Mesendoderm (in vitro differentiated cells): ENCODE results near the gene EVA1B.

ENCODE experiments used
- DNase-seq: peaks from one replicate; pipeline ENCODE4 v3.0.0; 2013
- H2AK5ac ChIP-seq: 2 replicates; pipeline ENCODE4 v1.6.1; 2013; ENCODE audit warnings: low read length, inconsistent platforms
- H2BK120ac ChIP-seq: 2 replicates; pipeline ENCODE4 v1.6.1; 2013; ENCODE audit warnings: low read depth, mild to moderate bottlenecking, low read length, moderate library complexity, mixed read lengths
- H2BK15ac ChIP-seq: replicated peaks from 2 replicates; pipeline ENCODE4 v1.6.1; 2013; ENCODE audit warnings: low read depth, mild to moderate bottlenecking, moderate library complexity
- H2BK5ac ChIP-seq: 2 replicates; pipeline ENCODE4 v1.6.1; 2013; ENCODE audit warnings: low read length, inconsistent platforms
- H3K18ac ChIP-seq: 2 replicates; pipeline ENCODE4 v1.6.1; 2013; ENCODE audit warnings: mild to moderate bottlenecking, low read length, mixed read lengths
- H3K23ac ChIP-seq: one replicate; pipeline ENCODE4 v1.6.1; 2013; ENCODE audit warnings: low read length
- H3K27ac ChIP-seq: 2 replicates; pipeline ENCODE4 v1.5.1; 2013; ENCODE audit warnings: low read depth, mild to moderate bottlenecking, inconsistent platforms, low read length, moderate library complexity
- H3K27me3 ChIP-seq: 2 replicates; pipeline ENCODE4 v1.6.1; 2013; ENCODE audit warnings: low read length, control low read depth, mild to moderate bottlenecking, inconsistent platforms; ENCODE audit not compliant: insufficient read depth, poor library complexity
- H3K36me3 ChIP-seq: 2 replicates; pipeline ENCODE4 v1.6.1; 2013; ENCODE audit warnings: low read length, inconsistent platforms; ENCODE audit not compliant: control insufficient read depth, insufficient read depth
- H3K4ac ChIP-seq: one replicate; pipeline ENCODE4 v1.6.1; 2013; ENCODE audit warnings: low read depth, mild to moderate bottlenecking, low read length, moderate library complexity
- H3K4me1 ChIP-seq: 2 replicates; pipeline ENCODE4 v1.6.1; 2013; ENCODE audit warnings: low read depth, low read length, inconsistent platforms; ENCODE audit not compliant: control insufficient read depth
- H3K4me2 ChIP-seq: 2 replicates; pipeline ENCODE4 v1.6.1; 2013; ENCODE audit warnings: low read length
- H3K4me3 ChIP-seq: 2 replicates; pipeline ENCODE4 v1.5.1; 2013; ENCODE audit warnings: mild to moderate bottlenecking, low read length
- H3K56ac ChIP-seq: one replicate; pipeline ENCODE4 v1.6.1; 2013; ENCODE audit warnings: low read length
- H3K79me1 ChIP-seq: 2 replicates; pipeline ENCODE4 v1.6.1; 2013; ENCODE audit warnings: low read length, inconsistent platforms
- H3K79me2 ChIP-seq: 2 replicates; pipeline ENCODE4 v1.6.1; 2013; ENCODE audit warnings: mild to moderate bottlenecking, low read length; ENCODE audit not compliant: control insufficient read depth, insufficient read depth
- H3K9ac ChIP-seq: 2 replicates; pipeline ENCODE4 v1.6.1; 2013; ENCODE audit warnings: low read length, inconsistent platforms
- H4K5ac ChIP-seq: one replicate; pipeline ENCODE4 v1.6.1; 2013; ENCODE audit warnings: low read length
- H4K8ac ChIP-seq: one replicate; pipeline ENCODE4 v1.6.1; 2013; ENCODE audit warnings: low read depth, mild to moderate bottlenecking, control low read depth, low read length, moderate library complexity
- WGBS: extraction: QIAGEN DNeasy Blood & Tissue Kit; methylation state at CpG from one replicate; pipeline ENCODE4 v1.1.7; 2013; ENCODE audit warnings: low lambda C conversion rate, missing lambda C conversion rate; ENCODE audit not compliant: insufficient coverage; ENCODE audit errors: extremely low coverage; 5-methylcytosine and 5-hydroxymethylcytosine counted together

Gene EVA1B

DNA sequence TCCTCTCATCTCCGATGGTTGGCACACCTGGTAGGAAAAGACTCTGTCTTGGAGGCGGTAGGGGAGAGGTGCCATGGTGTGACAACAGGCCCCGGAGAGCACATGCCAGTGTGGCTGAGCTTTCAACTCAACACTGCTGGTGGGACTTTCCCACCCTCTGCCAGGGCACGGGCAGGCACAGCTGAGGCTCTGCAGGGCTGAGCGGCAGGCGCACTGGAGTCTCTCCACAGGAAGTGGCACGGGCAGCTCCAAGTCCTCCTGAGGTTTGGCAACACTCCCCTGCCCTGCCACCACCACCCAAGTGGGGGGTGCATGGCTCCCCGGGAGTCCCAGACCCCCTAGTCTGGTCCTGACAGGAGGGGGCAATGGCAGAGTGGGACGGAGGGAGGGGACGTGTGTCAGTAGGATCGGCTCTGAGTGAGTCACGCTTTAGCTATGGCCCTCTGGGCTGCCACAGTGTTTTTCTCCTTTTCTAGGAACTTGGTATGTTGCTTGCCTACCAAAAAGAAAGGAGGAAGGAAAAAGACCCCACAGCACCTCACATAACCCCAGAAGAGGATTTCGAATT lies 27.3 kb upstream of the EVA1B start:
- H2BK15ac ChIP-seq, result no peak overlapping the region
- no peak overlapping the region for H3K4me3 ChIP-seq
- H3K18ac ChIP-seq, result no peak overlapping the region
- H3K4ac ChIP-seq, result no peak overlapping the region
- H3K36me3 ChIP-seq, result peaks cover 17% of the 10 kb centered on the region
- no peaks in the 10 kb centered on the region for H3K79me1 ChIP-seq
- no peak overlapping the region for H3K9ac ChIP-seq
- no peak overlapping the region for H2BK5ac ChIP-seq
- H4K5ac ChIP-seq, result no peak overlapping the region
- no peak overlapping the region for H3K4me2 ChIP-seq
- no peak overlapping the region for H4K8ac ChIP-seq
- H2AK5ac ChIP-seq, result no peak overlapping the region
- H2BK120ac ChIP-seq, result no peak overlapping the region
- no peaks in the 10 kb centered on the region for H3K4me1 ChIP-seq
- H3K23ac ChIP-seq, result no peak overlapping the region
- DNase-seq, result peak; percentile 35
- no CpG with 5 or more reads among the region's 13 CpGs for WGBS
- no peaks in the 10 kb centered on the region for H3K27me3 ChIP-seq
- no peak overlapping the region for H3K27ac ChIP-seq
- no peaks in the 10 kb centered on the region for H3K79me2 ChIP-seq
- no peak overlapping the region for H3K56ac ChIP-seq

DNA sequence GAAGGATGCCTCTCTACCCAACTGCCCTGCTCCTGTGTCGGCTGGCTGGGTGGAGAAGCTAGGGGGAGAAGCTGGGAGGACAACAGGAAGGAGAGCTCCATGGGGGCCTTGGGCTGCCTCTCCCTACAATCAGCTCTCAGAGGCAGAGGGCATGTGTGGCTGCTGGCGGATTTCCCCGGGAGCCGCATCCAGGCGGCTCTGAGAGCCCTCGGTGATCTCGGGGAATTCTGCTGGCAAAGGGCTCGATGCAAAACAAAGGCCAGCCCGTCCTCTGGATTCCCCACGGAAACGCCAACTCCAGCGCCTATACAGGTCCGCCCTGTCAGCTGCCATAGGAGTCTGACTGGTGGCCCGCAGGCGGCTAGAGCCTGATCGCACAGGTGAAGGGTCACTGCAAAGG lies 26.4 kb upstream of the EVA1B start:
- H3K56ac ChIP-seq, result no peak overlapping the region
- no peak overlapping the region for H3K18ac ChIP-seq
- H4K5ac ChIP-seq, result no peak overlapping the region
- no peak overlapping the region for H2AK5ac ChIP-seq
- H2BK5ac ChIP-seq, result no peak overlapping the region
- H2BK120ac ChIP-seq, result no peak overlapping the region
- no CpG with 5 or more reads among the region's 16 CpGs for WGBS
- H3K79me1 ChIP-seq, result no peaks in the 10 kb centered on the region
- no peak overlapping the region for H4K8ac ChIP-seq
- H3K4ac ChIP-seq, result no peak overlapping the region
- no peak overlapping the region for H3K27ac ChIP-seq
- no peak overlapping the region for H3K9ac ChIP-seq
- H3K23ac ChIP-seq, result no peak overlapping the region
- no peaks in the 10 kb centered on the region for H3K79me2 ChIP-seq
- peaks cover 16% of the 10 kb centered on the region for H3K36me3 ChIP-seq
- H2BK15ac ChIP-seq, result no peak overlapping the region
- no peak overlapping the region for H3K4me2 ChIP-seq
- DNase-seq, result no peak
- H3K27me3 ChIP-seq, result no peaks in the 10 kb centered on the region
- no peaks in the 10 kb centered on the region for H3K4me1 ChIP-seq
- H3K4me3 ChIP-seq, result no peak overlapping the region

DNA sequence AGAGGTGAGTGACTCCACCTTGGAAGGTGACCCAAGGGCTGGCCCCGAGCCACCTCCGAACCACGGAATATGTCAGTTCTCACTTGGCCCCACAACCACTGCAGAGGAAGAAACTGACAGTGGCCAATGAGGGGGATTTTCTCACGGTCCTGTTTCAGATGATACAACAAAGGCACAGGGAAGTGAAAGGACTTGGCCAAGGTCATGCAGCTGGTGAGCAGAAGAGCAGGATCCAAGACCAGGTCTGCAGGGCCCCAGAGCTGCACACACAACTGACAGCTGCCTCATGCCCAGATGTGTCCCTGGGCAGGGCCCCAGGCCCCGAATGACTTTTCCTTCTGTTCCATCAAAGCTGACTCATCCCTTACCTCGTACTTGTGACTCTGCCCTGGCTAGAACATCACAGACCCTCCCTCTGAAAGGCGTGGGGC lies 25.8 kb upstream of the EVA1B start:
- Histone ChIP-seq H3K79me2 (no peaks in the 10 kb centered on the region), H3K36me3 (peaks cover 13% of the 10 kb centered on the region), H3K27ac (no peak overlapping the region), H2BK5ac (no peak overlapping the region), H3K56ac (no peak overlapping the region), H3K4ac (no peak overlapping the region), H3K23ac (no peak overlapping the region), H3K4me1 (no peaks in the 10 kb centered on the region), H2BK120ac (no peak overlapping the region), H2BK15ac (no peak overlapping the region), H3K9ac (no peak overlapping the region), H4K8ac (no peak overlapping the region), H4K5ac (no peak overlapping the region), H3K18ac (no peak overlapping the region), H3K79me1 (no peaks in the 10 kb centered on the region), H3K4me2 (no peak overlapping the region), H2AK5ac (no peak overlapping the region), H3K27me3 (no peaks in the 10 kb centered on the region), H3K4me3 (no peak overlapping the region)
- WGBS, result no CpG with 5 or more reads among the region's 7 CpGs
- DNase-seq, result no peak

DNA sequence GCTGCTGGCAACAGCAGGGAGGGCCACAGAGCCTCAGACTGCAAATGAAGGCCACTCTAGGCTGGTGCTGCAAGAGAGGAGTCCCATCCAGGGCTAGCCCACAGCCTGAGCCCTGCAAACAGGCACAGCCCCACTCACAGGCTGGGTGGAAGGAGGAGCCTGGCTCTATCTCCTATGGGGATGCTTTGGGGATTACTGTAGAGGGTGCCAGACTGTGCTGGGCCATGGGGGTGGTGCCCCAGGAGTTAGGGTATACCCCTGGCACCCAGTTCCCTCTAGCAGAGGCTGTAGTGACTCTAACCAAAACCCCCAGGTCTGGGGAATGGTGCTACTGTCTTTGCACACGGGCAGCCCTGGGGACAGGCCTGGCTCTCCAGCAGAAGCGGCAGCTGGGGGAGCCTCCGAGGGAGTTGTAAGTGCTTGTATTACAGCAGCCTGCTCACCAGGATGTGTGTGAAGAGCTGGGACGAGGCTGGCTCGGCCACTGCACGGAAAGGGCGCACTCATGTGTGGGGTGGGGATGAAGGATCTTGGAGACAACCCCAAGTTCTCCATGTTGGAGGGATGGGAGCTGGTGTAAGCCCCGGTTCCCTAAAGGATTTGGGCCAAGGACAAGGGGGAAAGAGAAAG lies 23.4 kb upstream of the EVA1B start:
- no peak overlapping the region for H3K23ac ChIP-seq
- H3K79me1 ChIP-seq, result no peaks in the 10 kb centered on the region
- H2BK120ac ChIP-seq, result no peak overlapping the region
- no peak overlapping the region for H2BK15ac ChIP-seq
- no peak overlapping the region for H3K27ac ChIP-seq
- H4K5ac ChIP-seq, result no peak overlapping the region
- no peaks in the 10 kb centered on the region for H3K27me3 ChIP-seq
- no CpG with 5 or more reads among the region's 8 CpGs for WGBS
- peaks cover 10% of the 10 kb centered on the region for H3K36me3 ChIP-seq
- no peak overlapping the region for H4K8ac ChIP-seq
- no peak overlapping the region for H2AK5ac ChIP-seq
- H2BK5ac ChIP-seq, result no peak overlapping the region
- H3K56ac ChIP-seq, result no peak overlapping the region
- no peaks in the 10 kb centered on the region for H3K79me2 ChIP-seq
- no peak overlapping the region for H3K9ac ChIP-seq
- H3K18ac ChIP-seq, result no peak overlapping the region
- DNase-seq, result no peak
- H3K4me2 ChIP-seq, result no peak overlapping the region
- H3K4me3 ChIP-seq, result no peak overlapping the region
- H3K4ac ChIP-seq, result no peak overlapping the region
- no peaks in the 10 kb centered on the region for H3K4me1 ChIP-seq

DNA sequence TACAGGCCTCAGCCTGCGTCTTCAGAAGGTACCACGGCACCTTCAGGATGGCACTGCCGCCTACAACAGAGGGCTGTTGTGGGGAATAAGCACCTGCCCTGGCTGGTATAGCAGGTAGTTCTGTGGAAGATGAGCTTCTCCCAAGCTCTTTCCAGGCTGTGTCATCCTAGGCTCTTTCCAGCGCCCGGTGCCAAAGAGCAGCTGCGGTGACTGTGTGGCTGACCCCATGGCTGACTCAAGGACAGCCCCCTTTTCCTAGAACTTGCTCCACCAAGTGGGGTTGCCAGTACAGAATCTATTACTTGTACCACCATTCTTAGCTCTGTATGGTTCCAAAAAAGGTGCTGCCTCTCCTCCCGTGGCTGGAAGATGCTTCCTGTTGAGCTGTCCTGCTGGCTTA lies 21.9 kb upstream of the EVA1B start:
- Histone ChIP-seq H2BK15ac (no peak overlapping the region), H2BK120ac (no peak overlapping the region), H3K79me1 (no peaks in the 10 kb centered on the region), H3K4me2 (no peak overlapping the region), H4K5ac (no peak overlapping the region), H3K36me3 (peaks cover 10% of the 10 kb centered on the region), H3K56ac (no peak overlapping the region), H3K18ac (no peak overlapping the region), H3K27ac (no peak overlapping the region), H3K9ac (no peak overlapping the region), H2AK5ac (no peak overlapping the region), H3K4me1 (no peaks in the 10 kb centered on the region), H3K79me2 (no peaks in the 10 kb centered on the region), H3K27me3 (no peaks in the 10 kb centered on the region), H2BK5ac (no peak overlapping the region), H3K4ac (no peak overlapping the region), H3K23ac (no peak overlapping the region), H3K4me3 (no peak overlapping the region), H4K8ac (no peak overlapping the region)
- DNase-seq, result no peak
- WGBS, result no CpG with 5 or more reads among the region's 7 CpGs

DNA sequence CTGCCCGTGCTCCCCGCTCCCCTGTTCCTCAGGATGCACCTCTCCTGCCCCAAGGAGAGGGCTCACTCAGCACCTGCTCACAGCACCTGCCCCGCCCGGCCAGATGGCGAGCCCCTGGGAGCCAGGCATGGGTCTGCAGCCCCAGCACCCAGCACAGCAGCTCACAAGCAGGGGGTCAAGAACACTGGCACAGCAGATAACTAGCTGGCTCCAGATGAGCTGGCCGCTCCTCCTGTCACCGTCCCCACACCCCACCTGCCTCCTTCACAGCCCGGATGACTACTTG lies 20.9 kb upstream of the EVA1B start:
- no peak for DNase-seq
- Histone ChIP-seq H3K4me2 (no peak overlapping the region), H3K4ac (no peak overlapping the region), H3K9ac (no peak overlapping the region), H2BK5ac (no peak overlapping the region), H3K27me3 (no peaks in the 10 kb centered on the region), H3K56ac (no peak overlapping the region), H3K18ac (no peak overlapping the region), H3K4me3 (no peak overlapping the region), H2BK15ac (no peak overlapping the region), H3K79me2 (no peaks in the 10 kb centered on the region), H3K4me1 (no peaks in the 10 kb centered on the region), H2AK5ac (no peak overlapping the region), H3K23ac (no peak overlapping the region), H3K36me3 (peaks cover 10% of the 10 kb centered on the region), H3K27ac (no peak overlapping the region), H4K8ac (no peak overlapping the region), H2BK120ac (no peak overlapping the region), H3K79me1 (no peaks in the 10 kb centered on the region), H4K5ac (no peak overlapping the region)
- WGBS, result no CpG with 5 or more reads among the region's 8 CpGs
